IMR-90 (cell line): ENCODE data around the gene CHTF8. TPM values are rescaled to one million over a fixed set of nuclear protein-coding genes. Genes with fewer than 3 reads are reported as not detected.

Experiments used
- ATAC-seq: fragments of 200-7000 bp; cut with Tn5 transposase; 2 replicates; pipeline ENCODE4 v1.9.1; 2020; ENCODE audit warnings: low read depth, mild to moderate bottlenecking, moderate library complexity
- BruUV-seq: library from RNA; stranded (reverse); fragments of 400-500 nt; replicated peaks from 2 replicates; lab custom pipeline; 2021; lab: Mats Ljungman, UMichigan
- CTCF ChIA-PET: fragments of 300-600 bp; formaldehyde crosslinking; extraction: SDS; loops from one replicate; lab custom pipeline; 2021; ENCODE audit warnings: antibody characterized with exemption; lab: Yijun Ruan, JAX
- POLR2A ChIA-PET: fragments of 300-600 bp; sonication (Branson Sonifier 250); formaldehyde crosslinking; loops from one replicate; lab custom pipeline; 2022; ENCODE audit warnings: antibody characterized with exemption; ENCODE audit not compliant: unreplicated experiment; lab: Charles Lee
- DNase-seq: peaks from one replicate; pipeline ENCODE4 v3.0.0; 2013
- H2AFZ ChIP-seq: replicated peaks from 2 replicates; pipeline ENCODE3; 2013; ENCODE audit warnings: low read length, mild to moderate bottlenecking; ENCODE audit not compliant: poor library complexity
- H2AK5ac ChIP-seq: 2 replicates; pipeline ENCODE4 v1.6.1; 2013; ENCODE audit warnings: low read depth, low read length, inconsistent platforms
- H2AK9ac ChIP-seq: replicated peaks from 2 replicates; pipeline ENCODE3; 2013; ENCODE audit warnings: mild to moderate bottlenecking, low read depth, low read length, moderate library complexity; ENCODE audit not compliant: poor library complexity
- H2BK120ac ChIP-seq: 2 replicates; pipeline ENCODE4 v1.6.1; 2013; ENCODE audit warnings: low read depth, low read length, inconsistent platforms
- H2BK15ac ChIP-seq: 3 replicates; pipeline ENCODE4 v1.6.1; 2013; ENCODE audit warnings: low read depth, low read length, inconsistent platforms
- H2BK20ac ChIP-seq: 2 replicates; pipeline ENCODE4 v1.6.1; 2013; ENCODE audit warnings: low read depth, mild to moderate bottlenecking, inconsistent platforms, low read length, moderate library complexity
- H2BK5ac ChIP-seq: 2 replicates; pipeline ENCODE4 v1.6.1; 2013; ENCODE audit warnings: mild to moderate bottlenecking, low read depth, low read length, inconsistent platforms; ENCODE audit not compliant: poor library complexity, severe bottlenecking
- H3K14ac ChIP-seq: replicated peaks from 2 replicates; pipeline ENCODE4 v1.6.1; 2013; ENCODE audit warnings: low read depth, low read length, inconsistent platforms
- H3K18ac ChIP-seq: 2 replicates; pipeline ENCODE4 v1.6.1; 2013; ENCODE audit warnings: low read depth, low read length, control low read depth
- H3K23ac ChIP-seq: 2 replicates; pipeline ENCODE4 v1.6.1; 2013; ENCODE audit warnings: low read depth, low read length, inconsistent platforms
- H3K27ac ChIP-seq: 2 replicates; pipeline ENCODE4 v1.5.1; 2013; ENCODE audit warnings: mild to moderate bottlenecking, control low read depth, low read length; ENCODE audit not compliant: insufficient read depth
- H3K27me3 ChIP-seq: 2 replicates; pipeline ENCODE4 v1.6.1; 2013; ENCODE audit warnings: low read length; ENCODE audit not compliant: control insufficient read depth, insufficient read depth
- H3K36me3 ChIP-seq: 2 replicates; pipeline ENCODE4 v1.6.1; 2013; ENCODE audit warnings: low read length, mixed read lengths; ENCODE audit not compliant: control insufficient read depth, insufficient read depth
- H3K4ac ChIP-seq: 2 replicates; pipeline ENCODE4 v1.6.1; 2013; ENCODE audit warnings: low read depth, low read length, inconsistent platforms
- H3K4me1 ChIP-seq: 2 replicates; pipeline ENCODE4 v1.6.1; 2013; ENCODE audit warnings: low read length, mixed read lengths; ENCODE audit not compliant: control insufficient read depth, insufficient read depth
- H3K4me2 ChIP-seq: 2 replicates; pipeline ENCODE4 v1.6.1; 2013; ENCODE audit warnings: low read depth, mild to moderate bottlenecking, control low read depth, low read length, moderate library complexity
- H3K4me3 ChIP-seq: 2 replicates; pipeline ENCODE4 v1.5.1; 2013; ENCODE audit warnings: low read depth, mild to moderate bottlenecking, control low read depth, low read length, moderate library complexity; ENCODE audit not compliant: insufficient read depth
- H3K56ac ChIP-seq: 2 replicates; pipeline ENCODE4 v1.6.1; 2013; ENCODE audit warnings: low read length, inconsistent platforms; ENCODE audit not compliant: insufficient read depth; ENCODE audit errors: extremely low read depth
- H3K79me1 ChIP-seq, 2 experiments: 2 replicates each; pipeline ENCODE4 v1.6.1; 2013; ENCODE audit warnings: low read length in 2 of 2, inconsistent platforms in 1 of 2, low read depth in 1 of 2
- H3K9ac ChIP-seq: 2 replicates; pipeline ENCODE4 v1.6.1; 2013; ENCODE audit warnings: low read depth, low read length, control low read depth
- H3K9me1 ChIP-seq: 2 replicates; pipeline ENCODE4 v1.6.1; 2013; ENCODE audit warnings: low read length, inconsistent platforms; ENCODE audit not compliant: insufficient read depth
- H3K9me3 ChIP-seq: 2 replicates; pipeline ENCODE4 v1.6.1; 2013; ENCODE audit warnings: low read length; ENCODE audit not compliant: control insufficient read depth, insufficient read depth
- H4K20me1 ChIP-seq: 2 replicates; pipeline ENCODE4 v1.6.1; 2013; ENCODE audit warnings: low read length, inconsistent platforms; ENCODE audit not compliant: insufficient read depth
- H4K5ac ChIP-seq: 2 replicates; pipeline ENCODE4 v1.6.1; 2013; ENCODE audit warnings: mild to moderate bottlenecking, low read depth, low read length, control low read depth
- H4K8ac ChIP-seq, 2 experiments: 2 replicates each; pipeline ENCODE4 v1.6.1; 2013; ENCODE audit warnings: low read depth in 2 of 2, low read length in 2 of 2, control low read depth in 1 of 2, inconsistent platforms in 1 of 2
- H4K91ac ChIP-seq: 2 replicates; pipeline ENCODE4 v1.6.1; 2013; ENCODE audit warnings: low read depth, low read length, inconsistent platforms; ENCODE audit not compliant: insufficient read depth
- BHLHE40 ChIP-seq: fragments of 150-350 bp; IDR thresholded peaks from 2 replicates; pipeline ENCODE4 v1.6.1; 2016; ENCODE audit warnings: mild to moderate bottlenecking, low read depth, low read length
- CHD1 ChIP-seq: IDR thresholded peaks from 2 replicates; pipeline ENCODE4 v1.6.1; 2012; ENCODE audit warnings: low read depth, low read length, improper control_type of control experiment
- FOS ChIP-seq: fragments of 150-350 bp; IDR thresholded peaks from 2 replicates; pipeline ENCODE4 v1.6.1; 2016; ENCODE audit warnings: low read depth, low read length
- MXI1 ChIP-seq: IDR thresholded peaks from 2 replicates; pipeline ENCODE4 v1.6.1; 2012; ENCODE audit warnings: low read depth, mild to moderate bottlenecking, low read length, moderate library complexity, borderline replicate concordance
- RCOR1 ChIP-seq: IDR thresholded peaks from 2 replicates; pipeline ENCODE4 v1.6.1; 2012; ENCODE audit warnings: mild to moderate bottlenecking, low read length, improper control_type of control experiment; ENCODE audit not compliant: insufficient replicate concordance
- RFX5 ChIP-seq: IDR thresholded peaks from 2 replicates; pipeline ENCODE4 v1.8.0; 2012; ENCODE audit warnings: low read depth, mild to moderate bottlenecking, low read length, moderate library complexity
- SMC3 ChIP-seq: fragments of 150-350 bp; IDR thresholded peaks from 2 replicates; pipeline ENCODE4 v1.6.1; 2016; ENCODE audit warnings: low read depth, mild to moderate bottlenecking, antibody characterized with exemption, low read length, moderate library complexity
- WGBS, 2 experiments: methylation state at CpG; one replicate each; pipeline versions ENCODE4 v1.1.5 to v1.1.7; 2013; ENCODE audit warnings: missing lambda C conversion rate in 2 of 2; ENCODE audit not compliant: insufficient read length in 1 of 2; ENCODE audit errors: extremely low coverage in 2 of 2; 5-methylcytosine and 5-hydroxymethylcytosine counted together
- dilution Hi-C: fragments of 300-500 bp; cut with HindIII; formaldehyde crosslinking; loops from one replicate; pipeline ENCODE4 v1.14.3; 2018; ENCODE audit warnings: low sequenced_read_pairs; ENCODE audit not compliant: unreplicated experiment
- in situ Hi-C: fragments of 300-500 bp; cut with MboI; formaldehyde crosslinking; loops from 3 replicates; pipeline ENCODE4 v1.14.3; 2019; ENCODE audit warnings: low sequenced_read_pairs, inconsistent platforms, mixed read lengths
- intact Hi-C: fragments of 100-400 bp; cut with micrococcal nuclease; formaldehyde crosslinking; loops from 2 replicates; pipeline ENCODE4 v1.10.0; 2022
- polyA plus RNA-seq, 3 experiments: library from polyadenylated mRNA; depleted of rRNA; stranded (reverse); fragments of >200 nt; gene quantifications; 2 replicates each; pipeline ENCODE4 v1.2.3, GENCODE V29; 2012; ENCODE audit warnings: low replicate concordance in 1 of 3
- total RNA-seq: library from RNA; depleted of rRNA; stranded (reverse); fragments of >200 nt; gene quantifications from 2 replicates; pipeline ENCODE4 v1.2.3, GENCODE V29; 2012
- TF ChIP-seq, protein P1 (sequence below): fragments of 150-350 bp; IDR thresholded peaks from 2 replicates; pipeline ENCODE4 v1.6.1; 2017; ENCODE audit warnings: mild to moderate bottlenecking, antibody characterized with exemption, low read length, low read depth
- TF ChIP-seq, protein P2 (sequence below): conservative IDR thresholded peaks from 2 replicates; pipeline ENCODE4 v1.5.1; 2012; ENCODE audit warnings: mild to moderate bottlenecking, low read depth, low read length, improper control_type of control experiment

The CHTF8 gene
- total and polyA plus RNA-seq, 2 of the 4 experiments (the other 2 are of a cell fraction): 47.1 to 122 TPM

DNA sequence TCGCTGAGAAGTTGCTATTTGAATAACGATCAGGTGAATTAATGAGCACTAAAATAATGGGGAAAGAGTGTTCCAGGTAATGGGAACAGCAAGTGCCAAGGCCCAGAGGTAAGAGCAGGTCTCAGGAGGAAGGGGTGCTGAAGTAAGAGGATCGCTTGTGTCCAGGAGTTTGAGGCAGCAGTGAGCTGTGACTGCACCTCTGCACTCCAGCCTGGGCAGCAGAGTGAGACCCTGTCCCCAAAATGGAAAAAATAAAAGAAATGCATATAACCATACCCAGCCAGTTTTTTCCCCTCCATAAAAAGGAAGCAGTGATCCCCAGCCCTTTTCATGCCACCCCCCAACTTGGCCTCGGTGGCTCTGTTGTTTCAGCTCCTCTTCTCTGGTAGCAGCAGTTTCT is 43.7 kb downstream of the CHTF8 start:
- Histone ChIP-seq H4K8ac (no peak overlapping the region), H2AFZ (no peak overlapping the region), H3K4ac (no peak overlapping the region), H3K9ac (no peak overlapping the region), H3K27ac (no peak overlapping the region), H2AK9ac (no peak overlapping the region), H4K20me1 (no peaks in the 10 kb centered on the region), H3K56ac (no peak overlapping the region), H4K91ac (no peak overlapping the region), H3K27me3 (no peaks in the 10 kb centered on the region), H3K4me1 (peaks cover 10% of the 10 kb centered on the region), H3K18ac (no peak overlapping the region), H4K5ac (no peak overlapping the region), H3K9me1 (peaks cover 7% of the 10 kb centered on the region; the same call in 1 of the 2 replicates), H2BK20ac (no peak overlapping the region), H2AK5ac (no peak overlapping the region), H3K4me2 (no peak overlapping the region), H3K14ac (no peak overlapping the region), H2BK15ac (no peak overlapping the region), H3K9me3 (no peaks in the 10 kb centered on the region), H2BK120ac (no peak overlapping the region), H2BK5ac (no peak overlapping the region), H3K4me3 (no peak overlapping the region), H3K36me3 (no peaks in the 10 kb centered on the region), H3K79me1 (no peaks in the 10 kb centered on the region), H3K23ac (no peak overlapping the region)
- BruUV-seq: no TSS peak
- DNase-seq (no peak), ATAC-seq (no peak)
- in situ Hi-C loops (no loop called here), intact Hi-C loops (no loop called here), dilution Hi-C loops (no loop called here)
- CTCF ChIA-PET: no interaction called here
- TF ChIP-seq, protein P1, sequence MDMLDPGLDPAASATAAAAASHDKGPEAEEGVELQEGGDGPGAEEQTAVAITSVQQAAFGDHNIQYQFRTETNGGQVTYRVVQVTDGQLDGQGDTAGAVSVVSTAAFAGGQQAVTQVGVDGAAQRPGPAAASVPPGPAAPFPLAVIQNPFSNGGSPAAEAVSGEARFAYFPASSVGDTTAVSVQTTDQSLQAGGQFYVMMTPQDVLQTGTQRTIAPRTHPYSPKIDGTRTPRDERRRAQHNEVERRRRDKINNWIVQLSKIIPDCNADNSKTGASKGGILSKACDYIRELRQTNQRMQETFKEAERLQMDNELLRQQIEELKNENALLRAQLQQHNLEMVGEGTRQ: no peak
- TF ChIP-seq MXI1 (no peak), CHD1 (no peak), RCOR1 (no peak), RFX5 (no peak), FOS (no peak), SMC3 (no peak), BHLHE40 (no peak)
- TF ChIP-seq, protein P2, sequence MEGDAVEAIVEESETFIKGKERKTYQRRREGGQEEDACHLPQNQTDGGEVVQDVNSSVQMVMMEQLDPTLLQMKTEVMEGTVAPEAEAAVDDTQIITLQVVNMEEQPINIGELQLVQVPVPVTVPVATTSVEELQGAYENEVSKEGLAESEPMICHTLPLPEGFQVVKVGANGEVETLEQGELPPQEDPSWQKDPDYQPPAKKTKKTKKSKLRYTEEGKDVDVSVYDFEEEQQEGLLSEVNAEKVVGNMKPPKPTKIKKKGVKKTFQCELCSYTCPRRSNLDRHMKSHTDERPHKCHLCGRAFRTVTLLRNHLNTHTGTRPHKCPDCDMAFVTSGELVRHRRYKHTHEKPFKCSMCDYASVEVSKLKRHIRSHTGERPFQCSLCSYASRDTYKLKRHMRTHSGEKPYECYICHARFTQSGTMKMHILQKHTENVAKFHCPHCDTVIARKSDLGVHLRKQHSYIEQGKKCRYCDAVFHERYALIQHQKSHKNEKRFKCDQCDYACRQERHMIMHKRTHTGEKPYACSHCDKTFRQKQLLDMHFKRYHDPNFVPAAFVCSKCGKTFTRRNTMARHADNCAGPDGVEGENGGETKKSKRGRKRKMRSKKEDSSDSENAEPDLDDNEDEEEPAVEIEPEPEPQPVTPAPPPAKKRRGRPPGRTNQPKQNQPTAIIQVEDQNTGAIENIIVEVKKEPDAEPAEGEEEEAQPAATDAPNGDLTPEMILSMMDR: no peak
- POLR2A ChIA-PET: no interaction called here
- 90% methylated on average over 2 of the region's 4 CpGs; no CpG with 5 or more reads in 1 of the 2 experiments for WGBS, 2 experiments
